ENCODE measurements around the gene YOD1.

Gene YOD1

GRCh38 chr1:207028884-207029650 lies 21.9 kb downstream of the YOD1 start:
- ATAC-seq, result no peak
- H3K9me3 Mint-ChIP-seq, result no peaks in the 10 kb centered on the region
- peaks cover 72% of the 10 kb centered on the region for H3K27me3 Mint-ChIP-seq
- no peak overlapping the region for H3K27ac Mint-ChIP-seq
- H3K4me1 Mint-ChIP-seq, result no peaks in the 10 kb centered on the region
- no peaks in the 10 kb centered on the region for H3K36me3 Mint-ChIP-seq
- no peak overlapping the region for H3K4me3 Mint-ChIP-seq

GRCh38 chr1:207027921-207028320 lies 23.1 kb downstream of the YOD1 start:
- peaks cover 80% of the 10 kb centered on the region for H3K27me3 Mint-ChIP-seq
- H3K27ac Mint-ChIP-seq, result no peak overlapping the region
- no peaks in the 10 kb centered on the region for H3K4me1 Mint-ChIP-seq
- no peaks in the 10 kb centered on the region for H3K36me3 Mint-ChIP-seq
- ATAC-seq, result no peak
- no peak overlapping the region for H3K4me3 Mint-ChIP-seq
- no peaks in the 10 kb centered on the region for H3K9me3 Mint-ChIP-seq

GRCh38 chr1:207027206-207027777 lies 23.7 kb downstream of the YOD1 start:
- Mint-ChIP-seq H3K9me3 (no peaks in the 10 kb centered on the region), H3K27me3 (peaks cover 80% of the 10 kb centered on the region), H3K36me3 (no peaks in the 10 kb centered on the region), H3K27ac (no peak overlapping the region), H3K4me1 (no peaks in the 10 kb centered on the region), H3K4me3 (no peak overlapping the region)
- ATAC-seq, result no peak

GRCh38 chr1:207026104-207026534 lies 24.9 kb downstream of the YOD1 start:
- ATAC-seq, result no peak
- H3K9me3 Mint-ChIP-seq, result no peaks in the 10 kb centered on the region
- H3K36me3 Mint-ChIP-seq, result no peaks in the 10 kb centered on the region
- H3K4me1 Mint-ChIP-seq, result no peaks in the 10 kb centered on the region
- H3K4me3 Mint-ChIP-seq, result no peak overlapping the region
- H3K27me3 Mint-ChIP-seq, result peaks cover 80% of the 10 kb centered on the region
- H3K27ac Mint-ChIP-seq, result no peak overlapping the region

- Mint-ChIP-seq H3K27me3 (peaks cover 78% of the 10 kb centered on the region), H3K9me3 (no peaks in the 10 kb centered on the region), H3K4me3 (no peak overlapping the region), H3K36me3 (no peaks in the 10 kb centered on the region), H3K27ac (no peak overlapping the region), H3K4me1 (no peaks in the 10 kb centered on the region)
- no peak for ATAC-seq
Observed at GRCh38 chr1:207025146-207025880, 25.7 kb downstream of the YOD1 start.

- Mint-ChIP-seq H3K27me3 (peaks cover 72% of the 10 kb centered on the region), H3K27ac (no peak overlapping the region), H3K36me3 (no peaks in the 10 kb centered on the region), H3K9me3 (no peaks in the 10 kb centered on the region), H3K4me3 (no peak overlapping the region), H3K4me1 (no peaks in the 10 kb centered on the region)
- ATAC-seq, result peak; percentile 17
Observed at GRCh38 chr1:207024202-207025145, 26.5 kb downstream of the YOD1 start.

GRCh38 chr1:207022996-207023679 lies 27.9 kb downstream of the YOD1 start:
- Mint-ChIP-seq H3K27me3 (peaks cover 72% of the 10 kb centered on the region), H3K27ac (no peak overlapping the region), H3K4me3 (no peak overlapping the region), H3K9me3 (no peaks in the 10 kb centered on the region), H3K4me1 (no peaks in the 10 kb centered on the region), H3K36me3 (no peaks in the 10 kb centered on the region)
- ATAC-seq, result no peak

- Mint-ChIP-seq H3K36me3 (no peaks in the 10 kb centered on the region), H3K27ac (no peak overlapping the region), H3K4me3 (no peak overlapping the region), H3K27me3 (peaks cover 64% of the 10 kb centered on the region), H3K9me3 (no peaks in the 10 kb centered on the region), H3K4me1 (no peaks in the 10 kb centered on the region)
- ATAC-seq, result no peak
Observed at GRCh38 chr1:207021876-207022596, 29.0 kb downstream of the YOD1 start.

- H3K27me3 Mint-ChIP-seq, result peaks cover 56% of the 10 kb centered on the region
- ATAC-seq, result no peak
Observed at GRCh38 chr1:207021139-207021861, 29.7 kb downstream of the YOD1 start.

GRCh38 chr1:207020709-207021107 lies 30.3 kb downstream of the YOD1 start:
- Mint-ChIP-seq H3K27me3 (peaks cover 52% of the 10 kb centered on the region), H3K4me3 (no peak overlapping the region)

More at GRCh38 chr1:207021139-207021861, 29.7 kb downstream of the YOD1 start:
- Mint-ChIP-seq H3K9me3 (no peaks in the 10 kb centered on the region), H3K4me1 (no peaks in the 10 kb centered on the region), H3K27ac (no peak overlapping the region), H3K4me3 (no peak overlapping the region), H3K36me3 (no peaks in the 10 kb centered on the region)

GRCh38 chr1:207020065-207020708 lies 30.8 kb downstream of the YOD1 start:
- H3K27ac Mint-ChIP-seq, result no peak overlapping the region
- no peaks in the 10 kb centered on the region for H3K36me3 Mint-ChIP-seq
- no peak overlapping the region for H3K4me3 Mint-ChIP-seq
- no peaks in the 10 kb centered on the region for H3K4me1 Mint-ChIP-seq
- H3K9me3 Mint-ChIP-seq, result no peaks in the 10 kb centered on the region
- ATAC-seq, result no peak
- H3K27me3 Mint-ChIP-seq, result peaks cover 48% of the 10 kb centered on the region

More at GRCh38 chr1:207020709-207021107, 30.3 kb downstream of the YOD1 start:
- Mint-ChIP-seq H3K36me3 (no peaks in the 10 kb centered on the region), H3K27ac (no peak overlapping the region), H3K4me1 (no peaks in the 10 kb centered on the region), H3K9me3 (no peaks in the 10 kb centered on the region)
- no peak for ATAC-seq

GRCh38 chr1:207019661-207020060 lies 31.3 kb downstream of the YOD1 start:
- Mint-ChIP-seq H3K9me3 (no peaks in the 10 kb centered on the region), H3K36me3 (no peaks in the 10 kb centered on the region), H3K4me1 (no peaks in the 10 kb centered on the region), H3K27me3 (peaks cover 48% of the 10 kb centered on the region), H3K4me3 (no peak overlapping the region), H3K27ac (no peak overlapping the region)
- ATAC-seq, result no peak

- H3K36me3 Mint-ChIP-seq, result no peaks in the 10 kb centered on the region
- H3K27ac Mint-ChIP-seq, result no peak overlapping the region
Observed at GRCh38 chr1:207019161-207019560, 31.8 kb downstream of the YOD1 start.

More at GRCh38 chr1:207019161-207019560, 31.8 kb downstream of the YOD1 start:
- ATAC-seq, result no peak
- Mint-ChIP-seq H3K9me3 (no peaks in the 10 kb centered on the region), H3K27me3 (peaks cover 48% of the 10 kb centered on the region), H3K4me1 (no peaks in the 10 kb centered on the region), H3K4me3 (no peak overlapping the region)
